ENCODE measurements around the gene CLEC20A.

CLEC20A gene

DNA sequence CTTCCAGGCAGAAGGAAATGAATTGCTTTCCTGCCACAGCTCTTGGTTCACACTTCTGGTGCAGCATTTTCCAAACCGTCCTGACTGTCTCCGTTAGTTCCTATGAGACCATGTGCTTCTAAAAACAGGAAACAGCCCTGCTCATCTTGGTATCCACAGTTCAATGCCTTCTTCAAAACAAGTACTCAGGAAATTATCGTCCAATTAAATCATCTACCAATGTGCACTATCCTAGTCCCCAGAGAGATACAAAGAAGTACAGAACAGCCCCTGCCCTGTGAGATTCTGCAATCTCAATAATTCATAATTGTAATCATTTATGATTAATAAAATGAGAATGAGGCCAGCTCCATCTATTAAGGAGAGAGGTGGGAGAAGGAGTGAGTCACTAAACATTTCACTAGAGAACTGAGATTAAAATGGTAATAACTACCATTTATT is 11.2 kb downstream of the CLEC20A start:
- H3K4me3 Mint-ChIP-seq: no peak overlapping the region
- peaks cover 7% of the 10 kb centered on the region for H3K27me3 Mint-ChIP-seq
- H3K36me3 Mint-ChIP-seq: no peaks in the 10 kb centered on the region
- H3K4me1 Mint-ChIP-seq (ENCODE audit: low read depth): no peaks in the 10 kb centered on the region
- H3K27ac Mint-ChIP-seq: no peak overlapping the region
- H3K9me3 Mint-ChIP-seq (ENCODE audit: low read depth): no peaks in the 10 kb centered on the region

GRCh38 chr1:178484698-178485225 is 12.0 kb downstream of the CLEC20A start:
- no peak overlapping the region for H3K4me3 Mint-ChIP-seq
- no peaks in the 10 kb centered on the region for H3K4me1 Mint-ChIP-seq (ENCODE audit: low read depth)
- no peaks in the 10 kb centered on the region for H3K9me3 Mint-ChIP-seq (ENCODE audit: low read depth)
- H3K36me3 Mint-ChIP-seq: no peaks in the 10 kb centered on the region
- no peak overlapping the region for H3K27ac Mint-ChIP-seq
- H3K27me3 Mint-ChIP-seq: peaks cover 7% of the 10 kb centered on the region

DNA sequence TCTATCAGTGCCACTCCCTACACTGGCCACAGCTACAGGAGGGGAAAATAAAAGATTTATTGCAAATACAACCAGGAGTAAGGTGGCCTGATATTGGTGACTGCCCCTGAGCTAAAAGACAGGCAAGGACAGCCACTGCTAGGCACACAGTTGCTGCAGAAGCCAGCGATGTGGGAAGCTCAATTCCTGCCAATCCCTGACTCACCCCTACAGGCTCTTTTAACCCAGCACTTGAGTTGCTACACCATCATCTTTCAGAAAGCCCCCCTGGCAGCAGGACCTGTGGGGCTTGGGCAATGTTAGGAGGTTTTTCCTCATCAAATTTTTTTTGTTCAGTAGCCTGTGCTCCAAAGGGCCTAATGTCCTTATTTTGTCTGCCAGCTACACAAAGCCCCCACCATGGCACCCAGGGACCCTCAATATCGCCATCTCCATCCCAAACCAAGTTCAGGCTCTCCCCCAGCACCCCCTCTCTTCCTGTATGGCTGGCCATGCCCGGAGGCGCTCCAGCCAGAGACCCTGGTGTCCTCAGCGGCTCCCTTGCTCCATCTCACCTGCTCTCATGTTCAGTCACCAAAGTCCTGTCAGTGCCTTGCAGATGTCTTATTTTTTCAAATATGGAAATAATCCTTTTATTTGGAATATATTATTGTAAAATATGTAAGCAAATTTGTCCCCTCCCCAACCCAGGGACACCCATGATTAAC is 13.4 kb downstream of the CLEC20A start:
- Mint-ChIP-seq H3K4me1 (ENCODE audit: low read depth) (no peaks in the 10 kb centered on the region), H3K36me3 (no peaks in the 10 kb centered on the region), H3K4me3 (no peak overlapping the region), H3K27me3 (peaks cover 11% of the 10 kb centered on the region), H3K9me3 (ENCODE audit: low read depth) (no peaks in the 10 kb centered on the region), H3K27ac (no peak overlapping the region)

- Mint-ChIP-seq H3K27ac (no peak overlapping the region), H3K4me1 (ENCODE audit: low read depth) (no peaks in the 10 kb centered on the region), H3K27me3 (peaks cover 23% of the 10 kb centered on the region), H3K4me3 (no peak overlapping the region), H3K36me3 (no peaks in the 10 kb centered on the region), H3K9me3 (ENCODE audit: low read depth) (no peaks in the 10 kb centered on the region)
Measured at GRCh38 chr1:178477841-178478240, 18.9 kb downstream of the CLEC20A start.

DNA sequence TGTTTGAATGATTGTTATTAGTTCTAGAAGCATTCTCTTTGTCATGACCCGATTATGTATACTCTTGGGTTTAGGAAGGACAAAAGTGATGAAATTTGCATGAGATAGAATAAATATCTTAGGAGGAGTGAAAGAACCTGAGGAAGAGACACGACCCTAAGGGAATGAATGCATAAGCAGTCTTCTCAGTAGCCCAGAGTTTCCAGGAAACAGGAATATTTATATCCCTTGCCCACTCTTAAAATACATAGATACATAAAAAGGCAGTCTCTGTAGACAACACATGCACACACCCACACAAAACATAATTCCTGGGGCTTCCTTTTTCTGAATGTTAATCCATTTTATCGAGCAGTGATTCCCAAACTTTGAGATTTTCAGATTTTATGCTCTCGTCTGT is 19.4 kb downstream of the CLEC20A start:
- Mint-ChIP-seq H3K36me3 (no peaks in the 10 kb centered on the region), H3K4me3 (no peak overlapping the region), H3K4me1 (ENCODE audit: low read depth) (no peaks in the 10 kb centered on the region), H3K9me3 (ENCODE audit: low read depth) (no peaks in the 10 kb centered on the region), H3K27me3 (peaks cover 23% of the 10 kb centered on the region), H3K27ac (no peak overlapping the region)

- Mint-ChIP-seq H3K27ac (no peak overlapping the region), H3K4me3 (no peak overlapping the region), H3K36me3 (no peaks in the 10 kb centered on the region), H3K9me3 (ENCODE audit: low read depth) (no peaks in the 10 kb centered on the region), H3K4me1 (ENCODE audit: low read depth) (no peaks in the 10 kb centered on the region), H3K27me3 (peaks cover 20% of the 10 kb centered on the region)
Measured at GRCh38 chr1:178472531-178472930, 24.2 kb downstream of the CLEC20A start.

DNA sequence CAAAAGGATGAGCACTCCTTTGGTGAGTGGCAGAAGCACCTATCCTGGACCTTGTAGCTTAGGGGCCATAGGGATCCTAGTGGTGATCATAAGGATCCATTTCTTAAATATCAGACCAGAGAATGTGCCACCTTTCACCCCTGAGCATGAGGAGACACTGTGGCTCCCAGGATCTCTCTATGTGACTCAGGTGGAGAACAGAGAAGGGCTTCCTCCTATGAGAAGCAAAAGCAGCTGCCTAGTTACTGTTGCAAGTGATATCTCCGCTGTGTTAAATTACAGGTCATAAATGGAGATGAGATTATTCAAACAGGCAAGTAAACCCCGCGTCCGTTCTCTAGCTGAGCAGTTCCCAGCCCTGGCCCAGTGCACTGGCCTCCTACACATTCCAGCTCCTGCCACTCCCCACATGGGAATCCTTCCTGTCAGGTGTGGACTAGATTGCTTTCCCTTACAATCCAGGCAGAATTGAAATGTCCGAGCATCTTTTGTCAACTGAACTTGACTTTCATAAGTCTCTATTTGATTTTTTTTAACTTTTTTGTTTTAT is 26.3 kb downstream of the CLEC20A start:
- peaks cover 17% of the 10 kb centered on the region for H3K27me3 Mint-ChIP-seq
- no peaks in the 10 kb centered on the region for H3K9me3 Mint-ChIP-seq (ENCODE audit: low read depth)
- no peak overlapping the region for H3K27ac Mint-ChIP-seq
- no peaks in the 10 kb centered on the region for H3K4me1 Mint-ChIP-seq (ENCODE audit: low read depth)
- no peak overlapping the region for H3K4me3 Mint-ChIP-seq
- H3K36me3 Mint-ChIP-seq: no peaks in the 10 kb centered on the region

DNA sequence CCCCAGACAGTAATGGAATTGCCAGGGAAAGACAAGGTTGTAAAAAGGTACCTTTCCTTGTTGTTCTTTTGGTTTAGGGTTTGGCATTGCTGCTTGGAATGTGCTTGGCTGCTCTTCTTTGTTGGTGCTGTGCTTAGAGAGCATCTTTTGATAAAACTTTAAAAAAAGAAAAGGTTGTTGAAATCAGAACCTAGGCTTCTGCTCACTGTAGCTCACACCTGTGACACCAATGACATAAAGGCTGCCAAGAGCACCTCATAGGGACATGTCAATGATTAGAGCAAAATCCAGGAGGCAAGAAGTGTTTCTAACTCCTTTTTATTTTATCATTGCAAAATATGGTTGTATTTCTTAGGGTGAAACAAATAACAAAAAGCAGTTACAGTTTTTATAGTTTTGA is 28.9 kb downstream of the CLEC20A start:
- no peaks in the 10 kb centered on the region for H3K36me3 Mint-ChIP-seq
- H3K27me3 Mint-ChIP-seq: peaks cover 5% of the 10 kb centered on the region
- no peaks in the 10 kb centered on the region for H3K9me3 Mint-ChIP-seq (ENCODE audit: low read depth)
- H3K27ac Mint-ChIP-seq: no peak overlapping the region
- H3K4me1 Mint-ChIP-seq (ENCODE audit: low read depth): no peaks in the 10 kb centered on the region
- H3K4me3 Mint-ChIP-seq: no peak overlapping the region

DNA sequence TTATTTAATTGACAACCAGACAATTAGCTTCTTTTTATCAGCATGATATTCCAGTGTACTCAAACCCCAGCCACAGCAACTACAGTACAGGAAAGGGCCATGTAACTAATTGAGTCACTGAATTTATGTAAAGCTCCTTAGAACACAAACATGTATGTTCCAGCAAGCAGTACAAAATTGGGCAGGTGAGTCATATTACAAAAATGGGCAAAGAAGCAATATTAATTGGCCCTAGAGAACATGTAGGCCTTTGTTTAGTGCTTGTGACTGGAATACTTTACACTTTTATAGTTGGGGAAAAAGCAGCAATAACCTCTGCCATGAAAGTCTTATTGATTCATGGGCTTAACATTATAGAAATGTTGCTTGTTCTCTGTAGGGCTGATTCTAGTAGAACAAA is 31.8 kb downstream of the CLEC20A start:
- Mint-ChIP-seq H3K9me3 (ENCODE audit: low read depth) (no peaks in the 10 kb centered on the region), H3K36me3 (no peaks in the 10 kb centered on the region), H3K4me3 (no peak overlapping the region), H3K27ac (no peak overlapping the region), H3K4me1 (ENCODE audit: low read depth) (no peaks in the 10 kb centered on the region), H3K27me3 (peaks cover 5% of the 10 kb centered on the region)

GRCh38 chr1:178464566-178464965 is 32.2 kb downstream of the CLEC20A start:
- H3K27me3 Mint-ChIP-seq: peaks cover 5% of the 10 kb centered on the region
- H3K27ac Mint-ChIP-seq: no peak overlapping the region

GRCh38 chr1:178464141-178464540 is 32.6 kb downstream of the CLEC20A start:
- no peaks in the 10 kb centered on the region for H3K9me3 Mint-ChIP-seq (ENCODE audit: low read depth)
- H3K4me1 Mint-ChIP-seq (ENCODE audit: low read depth): no peaks in the 10 kb centered on the region
- H3K27me3 Mint-ChIP-seq: peaks cover 5% of the 10 kb centered on the region
- no peaks in the 10 kb centered on the region for H3K36me3 Mint-ChIP-seq
- no peak overlapping the region for H3K27ac Mint-ChIP-seq
- no peak overlapping the region for H3K4me3 Mint-ChIP-seq

More at GRCh38 chr1:178464566-178464965, 32.2 kb downstream of the CLEC20A start:
- Mint-ChIP-seq H3K36me3 (no peaks in the 10 kb centered on the region), H3K4me1 (ENCODE audit: low read depth) (no peaks in the 10 kb centered on the region), H3K9me3 (ENCODE audit: low read depth) (no peaks in the 10 kb centered on the region), H3K4me3 (no peak overlapping the region)

DNA sequence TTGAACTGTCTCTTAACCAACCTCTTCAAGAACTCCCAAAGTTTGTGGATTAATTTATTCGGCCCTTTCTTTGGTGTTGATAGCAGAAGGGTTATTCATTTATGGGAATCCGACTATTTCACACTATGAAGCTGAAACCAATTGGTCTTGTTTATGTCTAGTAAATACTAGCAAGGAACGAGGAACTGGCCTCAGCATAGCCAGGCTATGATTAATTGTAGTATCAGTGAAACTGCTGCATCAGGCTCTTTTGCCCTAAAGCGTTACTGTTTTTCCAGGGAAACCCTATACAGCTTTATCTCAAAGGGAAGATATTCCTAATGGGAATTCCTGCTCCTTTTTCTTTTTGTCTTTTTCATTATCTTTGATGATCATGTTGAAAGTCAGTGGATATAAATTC is 35.1 kb downstream of the CLEC20A start:
- H3K27me3 Mint-ChIP-seq: no peaks in the 10 kb centered on the region
- H3K9me3 Mint-ChIP-seq (ENCODE audit: low read depth): no peaks in the 10 kb centered on the region
- no peak overlapping the region for H3K4me3 Mint-ChIP-seq
- H3K36me3 Mint-ChIP-seq: no peaks in the 10 kb centered on the region
- no peaks in the 10 kb centered on the region for H3K4me1 Mint-ChIP-seq (ENCODE audit: low read depth)
- H3K27ac Mint-ChIP-seq: no peak overlapping the region

- Mint-ChIP-seq H3K9me3 (ENCODE audit: low read depth) (no peaks in the 10 kb centered on the region), H3K27ac (no peak overlapping the region), H3K4me3 (no peak overlapping the region), H3K4me1 (ENCODE audit: low read depth) (no peaks in the 10 kb centered on the region), H3K36me3 (no peaks in the 10 kb centered on the region), H3K27me3 (no peaks in the 10 kb centered on the region)
Measured at GRCh38 chr1:178461104-178461503, 35.7 kb downstream of the CLEC20A start.

GRCh38 chr1:178458203-178458602 is 38.6 kb downstream of the CLEC20A start:
- Mint-ChIP-seq H3K4me3 (no peak overlapping the region), H3K9me3 (ENCODE audit: low read depth) (no peaks in the 10 kb centered on the region), H3K27me3 (no peaks in the 10 kb centered on the region), H3K27ac (no peak overlapping the region), H3K4me1 (ENCODE audit: low read depth) (no peaks in the 10 kb centered on the region), H3K36me3 (no peaks in the 10 kb centered on the region)

- H3K9me3 Mint-ChIP-seq (ENCODE audit: low read depth): no peaks in the 10 kb centered on the region
- H3K27me3 Mint-ChIP-seq: no peaks in the 10 kb centered on the region
- no peak overlapping the region for H3K4me3 Mint-ChIP-seq
- H3K27ac Mint-ChIP-seq: no peak overlapping the region
- no peaks in the 10 kb centered on the region for H3K36me3 Mint-ChIP-seq
- no peaks in the 10 kb centered on the region for H3K4me1 Mint-ChIP-seq (ENCODE audit: low read depth)
Measured at GRCh38 chr1:178457651-178458050, 39.1 kb downstream of the CLEC20A start.

- Mint-ChIP-seq H3K27me3 (no peaks in the 10 kb centered on the region), H3K4me1 (ENCODE audit: low read depth) (no peaks in the 10 kb centered on the region), H3K27ac (no peak overlapping the region), H3K36me3 (no peaks in the 10 kb centered on the region), H3K9me3 (ENCODE audit: low read depth) (no peaks in the 10 kb centered on the region), H3K4me3 (no peak overlapping the region)
Measured at GRCh38 chr1:178456472-178456871, 40.3 kb downstream of the CLEC20A start.
